Neural progenitor cell (in vitro differentiated cells): ENCODE results near the gene HIBADH.

Experiments
- EZH2 ChIP-seq: fragments of 200-600 bp; sonication (generic); IDR thresholded peaks from 2 replicates; pipeline ENCODE4 v1.6.1; 2017; ENCODE audit warnings: antibody characterized with exemption, mild to moderate bottlenecking, moderate library complexity
- TF ChIP-seq, protein P1 (sequence below): fragments of 200-600 bp; sonication (generic); IDR thresholded peaks from 2 replicates; pipeline ENCODE4 v1.5.1; 2017; ENCODE audit warnings: antibody characterized with exemption, mild to moderate bottlenecking

DNA sequence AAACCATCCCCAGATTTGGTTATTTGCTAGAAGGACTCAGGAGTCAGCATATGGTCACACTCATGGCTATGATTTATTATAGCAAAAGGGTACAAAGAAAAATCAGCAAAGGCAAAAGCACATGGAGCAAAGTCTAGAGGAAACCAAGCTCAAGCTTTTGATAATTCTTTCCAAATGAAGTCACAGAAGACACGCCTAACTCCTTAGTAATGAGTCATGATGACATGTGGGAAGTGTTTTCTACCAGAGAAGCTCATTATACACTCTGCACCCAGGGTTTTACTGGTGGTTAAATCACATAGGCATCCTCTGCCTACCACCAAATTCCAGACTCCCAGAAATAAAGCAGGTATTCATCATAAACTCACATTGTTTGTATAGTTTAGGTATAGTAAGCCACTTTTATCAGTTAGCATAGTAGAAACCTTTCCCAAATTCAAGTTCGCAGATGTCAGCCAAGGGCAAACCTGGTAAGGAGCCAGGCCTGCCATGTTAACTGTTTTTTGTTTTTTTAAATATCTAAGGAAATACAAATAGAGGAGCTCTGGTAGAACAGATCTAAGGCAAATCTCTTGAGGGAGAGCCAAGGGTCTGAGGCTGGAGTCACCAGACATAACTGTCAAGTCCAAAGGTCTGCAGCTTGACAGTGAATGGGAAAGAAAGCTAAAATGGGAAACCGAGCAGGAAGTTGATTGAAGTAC, 15.4 kb upstream of the HIBADH start:
- TF ChIP-seq, protein P1, sequence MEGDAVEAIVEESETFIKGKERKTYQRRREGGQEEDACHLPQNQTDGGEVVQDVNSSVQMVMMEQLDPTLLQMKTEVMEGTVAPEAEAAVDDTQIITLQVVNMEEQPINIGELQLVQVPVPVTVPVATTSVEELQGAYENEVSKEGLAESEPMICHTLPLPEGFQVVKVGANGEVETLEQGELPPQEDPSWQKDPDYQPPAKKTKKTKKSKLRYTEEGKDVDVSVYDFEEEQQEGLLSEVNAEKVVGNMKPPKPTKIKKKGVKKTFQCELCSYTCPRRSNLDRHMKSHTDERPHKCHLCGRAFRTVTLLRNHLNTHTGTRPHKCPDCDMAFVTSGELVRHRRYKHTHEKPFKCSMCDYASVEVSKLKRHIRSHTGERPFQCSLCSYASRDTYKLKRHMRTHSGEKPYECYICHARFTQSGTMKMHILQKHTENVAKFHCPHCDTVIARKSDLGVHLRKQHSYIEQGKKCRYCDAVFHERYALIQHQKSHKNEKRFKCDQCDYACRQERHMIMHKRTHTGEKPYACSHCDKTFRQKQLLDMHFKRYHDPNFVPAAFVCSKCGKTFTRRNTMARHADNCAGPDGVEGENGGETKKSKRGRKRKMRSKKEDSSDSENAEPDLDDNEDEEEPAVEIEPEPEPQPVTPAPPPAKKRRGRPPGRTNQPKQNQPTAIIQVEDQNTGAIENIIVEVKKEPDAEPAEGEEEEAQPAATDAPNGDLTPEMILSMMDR = no peak
- TF ChIP-seq EZH2 = no peak
